Heart left ventricle (tissue), 13 donors: Measurements from ENCODE around the gene PRODH2.

ENCODE experiments used
- CTCF ChIP-seq, 12 donors: fragments of 200-600 bp; sonication (generic) in 4 of 12; IDR thresholded peaks; one replicate each; pipeline versions ENCODE4 v1.5.0 to v1.8.0; 2018 to 2022; ENCODE audit warnings: antibody characterized with exemption in 12 of 12, mild to moderate bottlenecking in 5 of 12
- POLR2A ChIP-seq, 2 donors: fragments of 450-650 bp; IDR thresholded peaks; one replicate each; pipeline ENCODE4 v1.6.1; 2017; ENCODE audit warnings: antibody characterized with exemption in 2 of 2, mild to moderate bottlenecking in 2 of 2, moderate library complexity in 2 of 2
- donor health status: ischemic (EF 13 %, LVEDD 7.1; RV severe dilation, severe dysfunction).
- donor health status: DM: no; HTN: yes; CAD: no.
- donor health status: DM: no; HTN: no; CAD: no.
- donor health status: ischemic (EF 25% LVEDD 6.9; RV normal size, moderate dysfunction).
- donor health status: ischemic (EF 25% LVEDD 5.7; RV mildly dilated, moderate dysfunction).
- donor health status: ischemic (EF 35%, LVEDD 5.7; RV mildly dilated, moderate dysfunction).
- donor health status: nonischemic (EF 11% LVEDD 7.7; RV severe dilation, severe dysfunction).
- donor health status: DM: yes; HTN: yes; CAD: no.
- donor health status: PGD.
- donor health status: ischemic (EF 29% LVEDD 5.4; RV normal size, mild dysfunction).
- donor health status: nonischemic (EF 23%, LVEDD 6.1; RV moderate dilation, normal function).

GRCh38 chr19:35768082-35768421 lies 44.6 kb downstream of the PRODH2 start:
- TF ChIP-seq CTCF (IDR thresholded peaks at IDR 0.05) (no peak), POLR2A (IDR thresholded peaks at IDR 0.05) (no peak)
